Gastrocnemius medialis (tissue), 4 donors: ENCODE measurements around the gene TPM3.
A peak's percentile ranks its signal among the peaks of the same experiment; 100 is the strongest.

ENCODE experiments used
- POLR2A ChIP-seq, 2 donors: fragments of 450-650 bp; IDR thresholded peaks; one replicate each; pipeline ENCODE4 v1.6.1; 2017; ENCODE audit warnings: antibody characterized with exemption in 2 of 2, mild to moderate bottlenecking in 2 of 2, moderate library complexity in 2 of 2
- TF ChIP-seq, protein P1 (sequence below), 5 experiments: fragments of 450-650 bp in 3 of 5; fragments of 200-600 bp in 2 of 5; sonication (generic) in 2 of 5; IDR thresholded peaks in 4 of 5; conservative IDR thresholded peaks in 1 of 5; 1 replicate in 4 of 5; 2 replicates in 1 of 5; pipeline ENCODE4 v1.5.1; 2016 to 2019; ENCODE audit warnings: antibody characterized with exemption in 5 of 5, mild to moderate bottlenecking in 3 of 5, moderate library complexity in 3 of 5

DNA sequence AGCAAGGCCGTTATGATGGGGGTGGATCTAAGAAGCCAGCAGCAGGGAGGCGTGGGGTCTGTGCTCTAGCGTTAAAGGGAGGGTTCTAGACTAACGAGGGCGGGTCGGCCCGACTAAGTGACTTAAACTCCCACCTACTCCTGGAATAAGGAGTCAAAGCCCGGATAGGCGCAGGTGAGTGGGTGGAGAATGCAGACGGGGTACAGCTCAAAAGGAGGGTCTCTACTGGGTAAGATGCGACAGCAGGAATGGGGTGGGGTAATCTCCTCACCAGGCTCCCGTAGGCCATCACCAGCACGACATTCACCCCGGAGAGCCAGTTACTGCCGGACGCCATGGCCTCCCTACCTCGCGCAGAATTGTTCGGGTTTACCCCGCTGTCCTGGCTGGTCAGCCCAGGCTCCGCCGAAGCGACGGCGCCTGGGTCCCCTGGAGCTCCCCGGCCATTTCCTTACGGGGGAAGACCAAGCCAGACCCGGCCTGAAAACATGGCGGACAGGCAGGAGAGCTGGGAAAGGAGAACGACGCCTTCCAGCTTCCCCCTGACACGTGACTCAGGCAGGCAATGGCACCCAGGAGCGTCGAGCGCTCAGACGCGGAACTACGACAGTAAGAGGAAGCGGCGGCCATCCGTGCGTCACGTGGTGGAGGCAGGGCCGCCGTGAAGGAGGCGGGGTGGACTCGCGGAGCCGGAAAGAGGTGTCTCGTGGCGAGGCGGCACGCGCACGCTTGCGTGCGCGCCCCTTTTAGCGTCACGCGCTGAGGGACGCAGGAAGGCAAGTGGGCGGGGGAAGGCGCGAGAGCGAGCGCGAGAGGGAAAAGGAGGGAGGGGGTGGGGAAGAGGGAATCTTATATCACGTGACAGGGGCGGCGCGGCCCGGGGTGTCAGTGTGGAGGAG, 28.4 kb upstream of the TPM3 start, which contains the start of gene UBAP2L:
- TF ChIP-seq POLR2A (IDR thresholded peaks at IDR 0.05), result peak; percentile 87 to 92
- TF ChIP-seq, protein P1, sequence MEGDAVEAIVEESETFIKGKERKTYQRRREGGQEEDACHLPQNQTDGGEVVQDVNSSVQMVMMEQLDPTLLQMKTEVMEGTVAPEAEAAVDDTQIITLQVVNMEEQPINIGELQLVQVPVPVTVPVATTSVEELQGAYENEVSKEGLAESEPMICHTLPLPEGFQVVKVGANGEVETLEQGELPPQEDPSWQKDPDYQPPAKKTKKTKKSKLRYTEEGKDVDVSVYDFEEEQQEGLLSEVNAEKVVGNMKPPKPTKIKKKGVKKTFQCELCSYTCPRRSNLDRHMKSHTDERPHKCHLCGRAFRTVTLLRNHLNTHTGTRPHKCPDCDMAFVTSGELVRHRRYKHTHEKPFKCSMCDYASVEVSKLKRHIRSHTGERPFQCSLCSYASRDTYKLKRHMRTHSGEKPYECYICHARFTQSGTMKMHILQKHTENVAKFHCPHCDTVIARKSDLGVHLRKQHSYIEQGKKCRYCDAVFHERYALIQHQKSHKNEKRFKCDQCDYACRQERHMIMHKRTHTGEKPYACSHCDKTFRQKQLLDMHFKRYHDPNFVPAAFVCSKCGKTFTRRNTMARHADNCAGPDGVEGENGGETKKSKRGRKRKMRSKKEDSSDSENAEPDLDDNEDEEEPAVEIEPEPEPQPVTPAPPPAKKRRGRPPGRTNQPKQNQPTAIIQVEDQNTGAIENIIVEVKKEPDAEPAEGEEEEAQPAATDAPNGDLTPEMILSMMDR (IDR thresholded peaks at IDR 0.05 in 4 of 5, conservative IDR thresholded peaks at IDR 0.05 in 1 of 5), result no peak
